ENCODE data around the gene RAB5B.
"Not testable (repeated sequence)": the region's sequence is repeated elsewhere in the genome, so short reads cannot be mapped to it uniquely, and the experiment has no call there.

Gene RAB5B

GRCh38 chr12:55966408-55967281, 7.2 kb upstream of the RAB5B start, which contains the start of gene CDK2:
TSS of gene CDK2 (plus strand) at chr12:55966830. CDS start at chr12:55967009, 179 bp downstream.
- peak; percentile 80 to 85 (median 82) for DNase-seq
- Histone ChIP-seq H3K4me3 (ENCODE audit: insufficient read depth, low read depth, low read length, poor library complexity, severe bottlenecking) (peak within 1 kb of the TSS; percentile 88), H3K27ac (ENCODE audit: insufficient read depth, low read length, poor library complexity, severe bottlenecking) (peak within 1 kb of the TSS; percentile 65), H3K4me1 (ENCODE audit: control insufficient read depth, insufficient read depth, low read length, poor library complexity, severe bottlenecking) (peaks cover 6% of the 10 kb centered on the region), H3K27me3 (replicated peaks; ENCODE audit: control insufficient read depth, insufficient read depth, low read length, poor library complexity, severe bottlenecking) (no peaks in the 10 kb centered on the region), H3K36me3 (ENCODE audit: control insufficient read depth, insufficient read depth, low read length) (no peaks in the 10 kb centered on the region), H3K9me3 (ENCODE audit: control insufficient read depth, low read length) (no peaks in the 10 kb centered on the region)

- Histone ChIP-seq H3K36me3 (ENCODE audit: control insufficient read depth, insufficient read depth, low read length) (no peaks in the 10 kb centered on the region), H3K4me1 (ENCODE audit: control insufficient read depth, insufficient read depth, low read length, poor library complexity, severe bottlenecking) (peaks cover 6% of the 10 kb centered on the region), H3K9me3 (ENCODE audit: control insufficient read depth, low read length) (no peaks in the 10 kb centered on the region), H3K27me3 (replicated peaks; ENCODE audit: control insufficient read depth, insufficient read depth, low read length, poor library complexity, severe bottlenecking) (no peaks in the 10 kb centered on the region), H3K4me3 (ENCODE audit: insufficient read depth, low read depth, low read length, poor library complexity, severe bottlenecking) (no peak overlapping the region), H3K27ac (ENCODE audit: insufficient read depth, low read length, poor library complexity, severe bottlenecking) (no peak overlapping the region)
- DNase-seq, result no peak
These were observed 4.5 kb upstream of the RAB5B start for GRCh38 chr12:55969356-55969755.

DNA sequence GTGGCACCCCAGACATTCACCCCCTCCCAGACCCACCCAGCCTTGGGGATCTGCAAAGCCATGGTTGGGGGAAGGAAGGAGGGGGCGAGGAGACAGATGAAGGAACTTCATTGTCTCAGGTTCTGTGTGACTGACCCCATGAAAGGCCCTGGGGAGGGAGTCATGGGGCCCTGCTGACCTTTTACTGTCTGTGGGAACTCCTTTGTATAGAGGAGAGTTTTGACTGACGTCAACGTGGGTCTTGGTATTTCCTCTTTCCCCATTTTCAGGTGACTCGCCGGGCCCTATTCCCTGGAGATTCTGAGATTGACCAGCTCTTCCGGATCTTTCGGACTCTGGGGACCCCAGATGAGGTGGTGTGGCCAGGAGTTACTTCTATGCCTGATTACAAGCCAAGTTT, 3.1 kb upstream of the RAB5B start:
- Histone ChIP-seq H3K4me3 (ENCODE audit: insufficient read depth, low read depth, low read length, poor library complexity, severe bottlenecking) (no peak overlapping the region), H3K27ac (ENCODE audit: insufficient read depth, low read length, poor library complexity, severe bottlenecking) (no peak overlapping the region), H3K4me1 (ENCODE audit: control insufficient read depth, insufficient read depth, low read length, poor library complexity, severe bottlenecking) (peaks cover 9% of the 10 kb centered on the region), H3K36me3 (ENCODE audit: control insufficient read depth, insufficient read depth, low read length) (no peaks in the 10 kb centered on the region), H3K9me3 (ENCODE audit: control insufficient read depth, low read length) (no peaks in the 10 kb centered on the region), H3K27me3 (replicated peaks; ENCODE audit: control insufficient read depth, insufficient read depth, low read length, poor library complexity, severe bottlenecking) (no peaks in the 10 kb centered on the region)
- no peak for DNase-seq

GRCh38 chr12:55972042-55972441, 1.8 kb upstream of the RAB5B start:
- Histone ChIP-seq H3K27ac (ENCODE audit: insufficient read depth, low read length, poor library complexity, severe bottlenecking) (no peak overlapping the region), H3K4me3 (ENCODE audit: insufficient read depth, low read depth, low read length, poor library complexity, severe bottlenecking) (no peak overlapping the region), H3K36me3 (ENCODE audit: control insufficient read depth, insufficient read depth, low read length) (no peaks in the 10 kb centered on the region), H3K4me1 (ENCODE audit: control insufficient read depth, insufficient read depth, low read length, poor library complexity, severe bottlenecking) (peaks cover 3% of the 10 kb centered on the region), H3K27me3 (replicated peaks; ENCODE audit: control insufficient read depth, insufficient read depth, low read length, poor library complexity, severe bottlenecking) (no peaks in the 10 kb centered on the region), H3K9me3 (ENCODE audit: control insufficient read depth, low read length) (no peaks in the 10 kb centered on the region)
- no peak for DNase-seq

GRCh38 chr12:55972456-55972855, 1.4 kb upstream of the RAB5B start:
- Histone ChIP-seq H3K27ac (ENCODE audit: insufficient read depth, low read length, poor library complexity, severe bottlenecking) (peak overlapping the region; percentile 78), H3K4me3 (ENCODE audit: insufficient read depth, low read depth, low read length, poor library complexity, severe bottlenecking) (peak overlapping the region; percentile 57), H3K9me3 (ENCODE audit: control insufficient read depth, low read length) (no peaks in the 10 kb centered on the region), H3K27me3 (replicated peaks; ENCODE audit: control insufficient read depth, insufficient read depth, low read length, poor library complexity, severe bottlenecking) (no peaks in the 10 kb centered on the region), H3K4me1 (ENCODE audit: control insufficient read depth, insufficient read depth, low read length, poor library complexity, severe bottlenecking) (peaks cover 3% of the 10 kb centered on the region), H3K36me3 (ENCODE audit: control insufficient read depth, insufficient read depth, low read length) (no peaks in the 10 kb centered on the region)
- no peak for DNase-seq

DNA sequence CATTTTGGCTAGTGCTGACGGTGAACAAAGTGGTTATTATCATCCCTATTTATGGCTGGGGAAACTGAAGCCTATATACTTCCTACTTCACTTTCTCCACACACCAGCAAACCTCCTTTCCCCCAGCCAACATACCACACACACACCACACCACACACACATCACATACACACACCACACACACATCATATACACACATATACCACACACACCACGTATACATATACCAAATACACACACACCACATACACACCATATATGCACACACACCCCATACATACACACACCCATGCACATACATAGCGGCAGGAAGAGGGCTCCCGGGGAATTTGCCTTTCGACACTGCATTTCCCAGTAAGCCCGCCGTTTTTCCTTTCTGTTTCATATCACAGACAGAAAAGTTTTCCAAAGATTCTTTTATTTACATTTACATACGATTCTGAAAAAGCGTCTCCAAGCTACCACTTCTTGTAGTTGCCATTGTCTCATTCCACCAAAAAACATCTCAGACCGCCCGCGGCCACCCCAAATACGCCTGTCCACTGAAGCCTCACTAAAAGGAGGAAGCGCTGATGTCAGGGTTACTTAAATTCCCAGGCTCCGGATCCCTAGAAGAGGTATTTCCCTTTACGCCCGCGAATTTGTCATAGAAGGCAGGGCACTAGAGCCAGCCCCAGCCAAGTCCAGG, 823 bp upstream of the RAB5B start:
- DNase-seq, result no peak
- peaks cover 3% of the 10 kb centered on the region for H3K4me1 ChIP-seq (ENCODE audit: control insufficient read depth, insufficient read depth, low read length, poor library complexity, severe bottlenecking)
- no peaks in the 10 kb centered on the region for H3K27me3 ChIP-seq (replicated peaks; ENCODE audit: control insufficient read depth, insufficient read depth, low read length, poor library complexity, severe bottlenecking)
- H3K36me3 ChIP-seq (ENCODE audit: control insufficient read depth, insufficient read depth, low read length), result no peaks in the 10 kb centered on the region
- peak overlapping the region; percentile 57 for H3K4me3 ChIP-seq (ENCODE audit: insufficient read depth, low read depth, low read length, poor library complexity, severe bottlenecking)
- peak overlapping the region; percentile 78 for H3K27ac ChIP-seq (ENCODE audit: insufficient read depth, low read length, poor library complexity, severe bottlenecking)
- no peaks in the 10 kb centered on the region for H3K9me3 ChIP-seq (ENCODE audit: control insufficient read depth, low read length)

GRCh38 chr12:55974308-55974730, 441 bp downstream of the RAB5B start:
- Histone ChIP-seq H3K4me3 (ENCODE audit: insufficient read depth, low read depth, low read length, poor library complexity, severe bottlenecking) (peak overlapping the region; percentile 93), H3K36me3 (ENCODE audit: control insufficient read depth, insufficient read depth, low read length) (no peaks in the 10 kb centered on the region), H3K27ac (ENCODE audit: insufficient read depth, low read length, poor library complexity, severe bottlenecking) (peak overlapping the region; percentile 90), H3K9me3 (ENCODE audit: control insufficient read depth, low read length) (no peaks in the 10 kb centered on the region), H3K4me1 (ENCODE audit: control insufficient read depth, insufficient read depth, low read length, poor library complexity, severe bottlenecking) (peaks cover 3% of the 10 kb centered on the region), H3K27me3 (replicated peaks; ENCODE audit: control insufficient read depth, insufficient read depth, low read length, poor library complexity, severe bottlenecking) (no peaks in the 10 kb centered on the region)
- peak in 1 of 3 donors; percentile 27 for DNase-seq

DNA sequence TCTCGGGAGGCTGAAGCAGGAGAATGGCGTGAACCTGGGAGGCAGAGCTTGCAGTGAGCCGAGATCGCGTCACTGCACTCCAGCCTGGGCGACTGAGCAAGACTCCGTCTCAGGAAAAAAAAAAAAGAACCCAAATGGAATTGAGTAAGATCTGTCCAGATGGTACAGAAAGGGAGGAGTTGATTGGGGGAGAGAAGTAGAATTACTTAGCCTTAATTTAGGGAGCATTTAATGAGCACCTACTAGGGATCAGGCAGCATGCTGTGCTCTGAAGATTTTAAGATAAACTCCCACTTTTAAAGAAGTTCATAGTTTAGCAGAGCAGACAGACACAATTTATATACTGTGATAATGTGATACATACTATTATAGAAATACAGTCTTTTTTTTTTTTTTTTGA, 4.5 kb downstream of the RAB5B start:
- DNase-seq, result no peak
- Histone ChIP-seq H3K27ac (ENCODE audit: insufficient read depth, low read length, poor library complexity, severe bottlenecking) (no peak overlapping the region), H3K4me3 (ENCODE audit: insufficient read depth, low read depth, low read length, poor library complexity, severe bottlenecking) (no peak overlapping the region), H3K9me3 (ENCODE audit: control insufficient read depth, low read length) (no peaks in the 10 kb centered on the region), H3K4me1 (ENCODE audit: control insufficient read depth, insufficient read depth, low read length, poor library complexity, severe bottlenecking) (peaks cover 3% of the 10 kb centered on the region), H3K27me3 (replicated peaks; ENCODE audit: control insufficient read depth, insufficient read depth, low read length, poor library complexity, severe bottlenecking) (no peaks in the 10 kb centered on the region), H3K36me3 (ENCODE audit: control insufficient read depth, insufficient read depth, low read length) (peaks cover 12% of the 10 kb centered on the region)

- H3K4me3 ChIP-seq (ENCODE audit: insufficient read depth, low read depth, low read length, poor library complexity, severe bottlenecking), result no peak overlapping the region
- no peaks in the 10 kb centered on the region for H3K27me3 ChIP-seq (replicated peaks; ENCODE audit: control insufficient read depth, insufficient read depth, low read length, poor library complexity, severe bottlenecking)
- no peak overlapping the region for H3K27ac ChIP-seq (ENCODE audit: insufficient read depth, low read length, poor library complexity, severe bottlenecking)
- peaks cover 3% of the 10 kb centered on the region for H3K4me1 ChIP-seq (ENCODE audit: control insufficient read depth, insufficient read depth, low read length, poor library complexity, severe bottlenecking)
- no peaks in the 10 kb centered on the region for H3K9me3 ChIP-seq (ENCODE audit: control insufficient read depth, low read length)
- peaks cover 18% of the 10 kb centered on the region for H3K36me3 ChIP-seq (ENCODE audit: control insufficient read depth, insufficient read depth, low read length)
- no peak for DNase-seq
These were observed 5.2 kb downstream of the RAB5B start for GRCh38 chr12:55979069-55979468.

- H3K36me3 ChIP-seq (ENCODE audit: control insufficient read depth, insufficient read depth, low read length), result peaks cover 18% of the 10 kb centered on the region
- not testable (repeated sequence) for H3K4me3 ChIP-seq (ENCODE audit: insufficient read depth, low read depth, low read length, poor library complexity, severe bottlenecking); H3K27me3 ChIP-seq (replicated peaks; ENCODE audit: control insufficient read depth, insufficient read depth, low read length, poor library complexity, severe bottlenecking); H3K4me1 ChIP-seq (ENCODE audit: control insufficient read depth, insufficient read depth, low read length, poor library complexity, severe bottlenecking); H3K27ac ChIP-seq (ENCODE audit: insufficient read depth, low read length, poor library complexity, severe bottlenecking); DNase-seq; H3K9me3 ChIP-seq (ENCODE audit: control insufficient read depth, low read length)
These were observed 8.0 kb downstream of the RAB5B start for GRCh38 chr12:55981882-55982281.

All from effector memory CD4-positive, alpha-beta T cell (primary cell).